H9 (cell line): ENCODE results near the gene NAXD. TPM values are rescaled to one million over a fixed set of nuclear protein-coding genes. Genes with fewer than 3 reads are reported as not detected.

Experiments
- DNase-seq: peaks from one replicate; pipeline ENCODE4 v3.0.0-alpha.2; 2017
- H2AFZ ChIP-seq: one replicate; pipeline ENCODE4 v1.6.1; 2013; ENCODE audit warnings: mild to moderate bottlenecking, low read length, control low read depth, moderate library complexity
- H2AK5ac ChIP-seq: 2 replicates; pipeline ENCODE4 v1.6.1; 2013; ENCODE audit warnings: low read length, control low read depth, mixed read lengths; ENCODE audit not compliant: insufficient read length
- H2BK120ac ChIP-seq: one replicate; pipeline ENCODE4 v1.6.1; 2013; ENCODE audit warnings: low read depth, mild to moderate bottlenecking, low read length, control low read depth, inconsistent platforms; ENCODE audit not compliant: poor library complexity, severe bottlenecking
- H2BK12ac ChIP-seq: 2 replicates; pipeline ENCODE4 v1.6.1; 2013; ENCODE audit warnings: low read length, control low read depth, mixed read lengths, low read depth; ENCODE audit not compliant: insufficient read length
- H2BK15ac ChIP-seq: 2 replicates; pipeline ENCODE4 v1.6.1; 2013; ENCODE audit warnings: low read depth, low read length, control low read depth
- H2BK20ac ChIP-seq: one replicate; pipeline ENCODE4 v1.6.1; 2013; ENCODE audit warnings: low read depth, mild to moderate bottlenecking, low read length, control low read depth, inconsistent platforms; ENCODE audit not compliant: poor library complexity, severe bottlenecking
- H2BK5ac ChIP-seq: 2 replicates; pipeline ENCODE4 v1.6.1; 2013; ENCODE audit warnings: low read length, control low read depth, mixed read lengths; ENCODE audit not compliant: insufficient read length
- H3K14ac ChIP-seq: 2 replicates; pipeline ENCODE4 v1.6.1; 2013; ENCODE audit warnings: low read length, control low read depth; ENCODE audit not compliant: insufficient read depth
- H3K18ac ChIP-seq: 2 replicates; pipeline ENCODE4 v1.6.1; 2013; ENCODE audit warnings: low read depth, mild to moderate bottlenecking, mixed read lengths, low read length, control low read depth; ENCODE audit not compliant: insufficient read length
- H3K23ac ChIP-seq: 2 replicates; pipeline ENCODE4 v1.6.1; 2013; ENCODE audit warnings: low read length, control low read depth, mixed read lengths, low read depth; ENCODE audit not compliant: insufficient read length
- H3K23me2 ChIP-seq: 2 replicates; pipeline ENCODE4 v1.6.1; 2013; ENCODE audit warnings: low read depth, mild to moderate bottlenecking, mixed read lengths, low read length, control low read depth; ENCODE audit not compliant: insufficient read length, poor library complexity, severe bottlenecking
- H3K27ac ChIP-seq: 2 replicates; pipeline ENCODE4 v1.5.1; 2013; ENCODE audit warnings: low read length, control low read depth, mixed read lengths, low read depth; ENCODE audit not compliant: insufficient read length
- H3K27me3 ChIP-seq: 2 replicates; pipeline ENCODE4 v1.6.1; 2013; ENCODE audit warnings: low read length, control low read depth, inconsistent platforms; ENCODE audit not compliant: insufficient read depth
- H3K4ac ChIP-seq: 2 replicates; pipeline ENCODE4 v1.6.1; 2013; ENCODE audit warnings: low read depth, mild to moderate bottlenecking, control low read depth, inconsistent platforms, low read length, moderate library complexity
- H3K4me1 ChIP-seq: 2 replicates; pipeline ENCODE4 v1.6.1; 2013; ENCODE audit warnings: low read length, control low read depth, inconsistent platforms; ENCODE audit not compliant: insufficient read depth
- H3K4me2 ChIP-seq: 2 replicates; pipeline ENCODE4 v1.6.1; 2013; ENCODE audit warnings: low read length, control low read depth, mixed read lengths; ENCODE audit not compliant: insufficient read length, insufficient read depth
- H3K56ac ChIP-seq: 2 replicates; pipeline ENCODE4 v1.6.1; 2013; ENCODE audit warnings: low read depth, mild to moderate bottlenecking, mixed read lengths, low read length, control low read depth; ENCODE audit not compliant: insufficient read length
- H3K79me1 ChIP-seq: 2 replicates; pipeline ENCODE4 v1.6.1; 2013; ENCODE audit warnings: low read depth, mild to moderate bottlenecking, moderate library complexity, low read length, control low read depth, inconsistent platforms; ENCODE audit not compliant: insufficient read depth, poor library complexity, severe bottlenecking
- H3K79me2 ChIP-seq: 2 replicates; pipeline ENCODE4 v1.6.1; 2013; ENCODE audit warnings: low read length, control low read depth, inconsistent platforms; ENCODE audit not compliant: insufficient read depth
- H3K9ac ChIP-seq: 2 replicates; pipeline ENCODE4 v1.6.1; 2013; ENCODE audit warnings: low read length, control low read depth, mixed read lengths; ENCODE audit not compliant: insufficient read length; ENCODE audit errors: extremely low read depth
- H3K9me3 ChIP-seq: one replicate; pipeline ENCODE4 v1.6.1; 2013; ENCODE audit warnings: low read depth, low read length, inconsistent platforms; ENCODE audit not compliant: control insufficient read depth
- H3T11ph ChIP-seq: one replicate; pipeline ENCODE4 v1.6.1; 2013; ENCODE audit warnings: mild to moderate bottlenecking, low read length, control low read depth, inconsistent platforms
- H4K20me1 ChIP-seq: one replicate; pipeline ENCODE4 v1.6.1; 2013; ENCODE audit not compliant: control insufficient read depth, insufficient read length, insufficient read depth
- H4K5ac ChIP-seq: 2 replicates; pipeline ENCODE4 v1.6.1; 2013; ENCODE audit warnings: low read depth, mild to moderate bottlenecking, mixed read lengths, low read length, control low read depth; ENCODE audit not compliant: insufficient read length
- H4K8ac ChIP-seq: replicated peaks from 2 replicates; pipeline ENCODE4 v1.6.1; 2013; ENCODE audit warnings: low read length, control low read depth, mixed read lengths, low read depth; ENCODE audit not compliant: insufficient read length
- H4K91ac ChIP-seq: 2 replicates; pipeline ENCODE4 v1.6.1; 2013; ENCODE audit warnings: low read depth, mild to moderate bottlenecking, moderate library complexity, mixed read lengths, low read length, control low read depth; ENCODE audit not compliant: insufficient read length
- H3K27ac Mint-ChIP-seq, 3 experiments: 2 replicates in 2 of 3; 3 replicates in 1 of 3; pipeline ENCODE4 v1.8.0; 2020 to 2021; ENCODE audit warnings: mixed read lengths in 3 of 3, mild to moderate bottlenecking in 1 of 3, moderate library complexity in 1 of 3
- H3K27me3 Mint-ChIP-seq: 2 replicates; pipeline ENCODE4 v1.8.0; 2021; ENCODE audit warnings: low read depth, mild to moderate bottlenecking, moderate library complexity, mixed read lengths
- H3K36me3 Mint-ChIP-seq, 3 experiments: 2 replicates in 2 of 3; 3 replicates in 1 of 3; pipeline ENCODE4 v1.8.0; 2020 to 2021; ENCODE audit warnings: low read depth in 3 of 3, mixed read lengths in 3 of 3; ENCODE audit not compliant: insufficient read depth in 1 of 3
- H3K4me1 Mint-ChIP-seq, 2 experiments: 2 replicates each; pipeline ENCODE4 v1.8.0; 2020; ENCODE audit warnings: mixed read lengths in 2 of 2
- H3K4me3 Mint-ChIP-seq, 2 experiments: 2 replicates in 1 of 2; 3 replicates in 1 of 2; pipeline ENCODE4 v1.8.0; 2020 to 2021; ENCODE audit warnings: mild to moderate bottlenecking in 2 of 2, mixed read lengths in 2 of 2, moderate library complexity in 1 of 2
- H3K9me3 Mint-ChIP-seq, 2 experiments: 2 replicates in 1 of 2; 3 replicates in 1 of 2; pipeline ENCODE4 v1.8.0; 2020; ENCODE audit warnings: mild to moderate bottlenecking in 2 of 2, mixed read lengths in 2 of 2, moderate library complexity in 1 of 2
- WGBS: extraction: QIAGEN DNeasy Blood & Tissue Kit; methylation state at CpG from one replicate; pipeline ENCODE4 v1.1.7; 2013; ENCODE audit warnings: missing lambda C conversion rate, low lambda C conversion rate, mixed read lengths; ENCODE audit not compliant: insufficient read length; ENCODE audit errors: extremely low coverage; 5-methylcytosine and 5-hydroxymethylcytosine counted together
- total RNA-seq: library from RNA; stranded (reverse); gene quantifications from 2 replicates; pipeline ENCODE4 v1.2.1, GENCODE V29; 2021
- TF ChIP-seq, protein P1 (sequence below): fragments of 200-600 bp; sonication (generic); conservative IDR thresholded peaks from 3 replicates; pipeline ENCODE4 v1.8.0; 2021; ENCODE audit warnings: antibody characterized with exemption, mild to moderate bottlenecking

Gene NAXD
- total RNA-seq, 1 experiment from 2014 or later = 25.5 TPM

GRCh38 chr13:110652231-110652730 is 36.9 kb downstream of the NAXD start:
- H3K79me2 ChIP-seq = no peaks in the 10 kb centered on the region
- no CpG with 5 or more reads among the region's 10 CpGs for WGBS
- Mint-ChIP-seq H3K4me3 (no peak overlapping the region), H3K27me3 (no peaks in the 10 kb centered on the region), H3K36me3 (peaks cover 2 to 28% (median 23%) of the 10 kb centered on the region in 3 experiments; a peak in 6 of 7 replicates), H3K27ac (peak overlapping the region in 2 of 3 experiments; percentile 19 to 57; a peak in 2 of 7 replicates), H3K9me3 (no peaks in the 10 kb centered on the region; a peak in 1 of 5 replicates), H3K4me1 (peaks cover 2 to 8% of the 10 kb centered on the region in 2 experiments)
- no peak overlapping the region for H2BK15ac ChIP-seq
- H3K23ac ChIP-seq = no peak overlapping the region
- no peak overlapping the region for H2BK20ac ChIP-seq
- H3T11ph ChIP-seq = no peak overlapping the region
- H3K4me1 ChIP-seq = no peaks in the 10 kb centered on the region
- no peak overlapping the region for H3K9ac ChIP-seq
- no peak overlapping the region for H4K91ac ChIP-seq
- no peak overlapping the region for H3K4me2 ChIP-seq
- H3K23me2 ChIP-seq = no peaks in the 10 kb centered on the region
- no peak overlapping the region for H2AK5ac ChIP-seq
- TF ChIP-seq, protein P1, sequence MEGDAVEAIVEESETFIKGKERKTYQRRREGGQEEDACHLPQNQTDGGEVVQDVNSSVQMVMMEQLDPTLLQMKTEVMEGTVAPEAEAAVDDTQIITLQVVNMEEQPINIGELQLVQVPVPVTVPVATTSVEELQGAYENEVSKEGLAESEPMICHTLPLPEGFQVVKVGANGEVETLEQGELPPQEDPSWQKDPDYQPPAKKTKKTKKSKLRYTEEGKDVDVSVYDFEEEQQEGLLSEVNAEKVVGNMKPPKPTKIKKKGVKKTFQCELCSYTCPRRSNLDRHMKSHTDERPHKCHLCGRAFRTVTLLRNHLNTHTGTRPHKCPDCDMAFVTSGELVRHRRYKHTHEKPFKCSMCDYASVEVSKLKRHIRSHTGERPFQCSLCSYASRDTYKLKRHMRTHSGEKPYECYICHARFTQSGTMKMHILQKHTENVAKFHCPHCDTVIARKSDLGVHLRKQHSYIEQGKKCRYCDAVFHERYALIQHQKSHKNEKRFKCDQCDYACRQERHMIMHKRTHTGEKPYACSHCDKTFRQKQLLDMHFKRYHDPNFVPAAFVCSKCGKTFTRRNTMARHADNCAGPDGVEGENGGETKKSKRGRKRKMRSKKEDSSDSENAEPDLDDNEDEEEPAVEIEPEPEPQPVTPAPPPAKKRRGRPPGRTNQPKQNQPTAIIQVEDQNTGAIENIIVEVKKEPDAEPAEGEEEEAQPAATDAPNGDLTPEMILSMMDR = no peak
- no peak overlapping the region for H2BK120ac ChIP-seq
- H2AFZ ChIP-seq = no peak overlapping the region
- H3K79me1 ChIP-seq = no peaks in the 10 kb centered on the region
- no peak overlapping the region for H3K4ac ChIP-seq
- no peak overlapping the region for H3K18ac ChIP-seq
- H3K14ac ChIP-seq = no peak overlapping the region; the same call in 1 of the 2 replicates
- H3K27ac ChIP-seq = no peak overlapping the region
- H2BK5ac ChIP-seq = no peak overlapping the region
- no peak for DNase-seq
- no peak overlapping the region for H4K5ac ChIP-seq
- H3K9me3 ChIP-seq = no peaks in the 10 kb centered on the region
- no peaks in the 10 kb centered on the region for H3K27me3 ChIP-seq
- peak overlapping the region; percentile 19 for H4K8ac ChIP-seq
- H2BK12ac ChIP-seq = no peak overlapping the region
- H4K20me1 ChIP-seq = peaks cover 2% of the 10 kb centered on the region
- no peak overlapping the region for H3K56ac ChIP-seq
